Astrocyte of the spinal cord (primary cell): ENCODE measurements around the gene METTL26.

Experiments
- DNase-seq: peaks from one replicate; pipeline ENCODE4 v3.0.0; 2011; ENCODE audit warnings: low read depth, low spot score
- H3K4me3 ChIP-seq: 2 replicates; pipeline ENCODE4 v1.5.1; 2011; ENCODE audit warnings: low read depth, mild to moderate bottlenecking, low read length, moderate library complexity
- CTCF ChIP-seq: IDR thresholded peaks from 2 replicates; pipeline ENCODE4 v1.5.1; 2012; ENCODE audit warnings: low read depth, mild to moderate bottlenecking, low read length, inconsistent platforms
- in situ Hi-C: cut with HindIII; loops from 2 replicates; pipeline ENCODE4 v1.10.0; 2017; ENCODE audit warnings: low sequenced_read_pairs

The METTL26 gene

GRCh38 chr16:632486-633335 is 3.4 kb downstream of the METTL26 start:
- no peak for DNase-seq
- no peak for TF ChIP-seq CTCF
- in situ Hi-C loops = no loop called here
- H3K4me3 ChIP-seq = no peak overlapping the region

- no peak overlapping the region for H3K4me3 ChIP-seq
- in situ Hi-C loops = no loop called here
- DNase-seq = no peak
- no peak for TF ChIP-seq CTCF
These were observed 4.2 kb downstream of the METTL26 start for GRCh38 chr16:631808-632358.

GRCh38 chr16:630815-631405 is 5.2 kb downstream of the METTL26 start, which contains the start of gene WFIKKN1:
Gene WFIKKN1, plus strand, starts transcription at chr16:630985. Its CDS starts 269 bp downstream, at chr16:631254.
- TF ChIP-seq CTCF = no peak
- H3K4me3 ChIP-seq = no peak within 1 kb of the TSS
- no peak for DNase-seq
- in situ Hi-C loops = no loop called here

- H3K4me3 ChIP-seq = no peak overlapping the region
- in situ Hi-C loops = no loop called here
- DNase-seq = no peak
- no peak for TF ChIP-seq CTCF
These were observed 5.8 kb downstream of the METTL26 start for GRCh38 chr16:630249-630814.

GRCh38 chr16:629833-630248 is 6.3 kb downstream of the METTL26 start:
- no peak overlapping the region for H3K4me3 ChIP-seq
- DNase-seq = no peak
- TF ChIP-seq CTCF = no peak
- in situ Hi-C loops = no loop called here

GRCh38 chr16:629185-629832 is 6.8 kb downstream of the METTL26 start:
- in situ Hi-C loops = no loop called here
- no peak for DNase-seq
- H3K4me3 ChIP-seq = no peak overlapping the region
- no peak for TF ChIP-seq CTCF
